SU-DHL-6 (cell line): ENCODE measurements around the gene CISTR.

Experiments used
- H2AFZ ChIP-seq: fragments of 200-600 bp; sonication (generic); 2 replicates; pipeline ENCODE4 v1.6.1; 2014; ENCODE audit warnings: low read depth, mild to moderate bottlenecking, moderate library complexity, mixed read lengths, antibody characterized with exemption, low read length; ENCODE audit not compliant: severe bottlenecking
- H3F3A ChIP-seq: fragments of 200-600 bp; shearing (Covaris generic); 2 replicates; pipeline ENCODE4 v1.6.0; 2016; ENCODE audit warnings: antibody characterized with exemption, mild to moderate bottlenecking; ENCODE audit not compliant: insufficient read depth
- H3K27ac ChIP-seq: fragments of 200-600 bp; sonication (generic); 2 replicates; pipeline ENCODE4 v1.5.1; 2016; ENCODE audit warnings: low read depth, mild to moderate bottlenecking, low read length, moderate library complexity, mixed read lengths
- H3K27me3 ChIP-seq: fragments of 200-600 bp; sonication (generic), shearing (Covaris generic); 2 replicates; pipeline ENCODE4 v1.6.0; 2014; ENCODE audit warnings: mild to moderate bottlenecking, low read length
- H3K36me3 ChIP-seq: fragments of 200-600 bp; sonication (generic); 2 replicates; pipeline ENCODE4 v1.6.1; 2014; ENCODE audit warnings: mild to moderate bottlenecking, low read length, mixed read lengths
- H3K4me2 ChIP-seq: fragments of 300-600, 200-600 bp; shearing (Covaris generic), sonication (generic); 2 replicates; pipeline ENCODE4 v1.6.0; 2014; ENCODE audit warnings: low read length, low read depth, mild to moderate bottlenecking; ENCODE audit not compliant: poor library complexity, severe bottlenecking
- H3K4me3 ChIP-seq: fragments of 200-600 bp; sonication (generic); 2 replicates; pipeline ENCODE4 v1.5.1; 2014; ENCODE audit warnings: antibody characterized with exemption, low read length, mild to moderate bottlenecking, mixed read lengths; ENCODE audit not compliant: insufficient read depth, poor library complexity, severe bottlenecking
- H3K79me2 ChIP-seq: fragments of 200-600 bp; sonication (generic); 2 replicates; pipeline ENCODE4 v1.6.1; 2014; ENCODE audit warnings: mild to moderate bottlenecking, low read length, moderate library complexity; ENCODE audit not compliant: insufficient read depth
- H3K9ac ChIP-seq: fragments of 200-600 bp; sonication (generic); 2 replicates; pipeline ENCODE4 v1.7.0; 2014; ENCODE audit warnings: mild to moderate bottlenecking, low read length
- H3K9me2 ChIP-seq: fragments of 200-600 bp; sonication (generic); replicated peaks from 2 replicates; pipeline ENCODE4 v1.6.1; 2014; ENCODE audit warnings: low read length; ENCODE audit not compliant: insufficient read depth
- H3K9me3 ChIP-seq: fragments of 200-600 bp; sonication (generic); 2 replicates; pipeline ENCODE4 v1.6.1; 2014; ENCODE audit warnings: low read length, mixed read lengths; ENCODE audit not compliant: insufficient read depth
- H4K20me1 ChIP-seq: fragments of 200-600 bp; sonication (generic); 2 replicates; pipeline ENCODE4 v1.6.1; 2014; ENCODE audit warnings: low read depth, mild to moderate bottlenecking, antibody characterized with exemption, low read length, moderate library complexity, mixed read lengths
- CTCF ChIP-seq: fragments of 200-600 bp; sonication (generic); IDR thresholded peaks from one replicate; pipeline ENCODE4 v1.5.1; 2017; ENCODE audit warnings: antibody characterized with exemption, mild to moderate bottlenecking, low read length, moderate library complexity; ENCODE audit not compliant: insufficient read depth, poor library complexity, severe bottlenecking
- EZH2phosphoT487 ChIP-seq: fragments of 200-600 bp; sonication (generic), shearing (Covaris generic); conservative IDR thresholded peaks from 2 replicates; pipeline ENCODE4 v1.6.1; 2018; ENCODE audit warnings: mild to moderate bottlenecking, antibody characterized with exemption, low read length, moderate library complexity, mixed read lengths

Gene CISTR

GRCh38 chr12:53775478-53776145 is 23.8 kb upstream of the CISTR start:
- Histone ChIP-seq H3K27ac (no peak overlapping the region), H4K20me1 (no peaks in the 10 kb centered on the region), H3K4me3 (no peak overlapping the region), H3K9ac (no peak overlapping the region), H3K9me3 (no peaks in the 10 kb centered on the region), H3K79me2 (no peaks in the 10 kb centered on the region), H2AFZ (no peak overlapping the region), H3K9me2 (no peaks in the 10 kb centered on the region), H3K36me3 (no peaks in the 10 kb centered on the region), H3K4me2 (no peak overlapping the region), H3K27me3 (no peaks in the 10 kb centered on the region), H3F3A (no peaks in the 10 kb centered on the region)
- no peak for TF ChIP-seq CTCF

GRCh38 chr12:53770281-53770680 is 18.5 kb upstream of the CISTR start:
- H3K9ac ChIP-seq: no peak overlapping the region
- no peaks in the 10 kb centered on the region for H3K9me2 ChIP-seq
- H2AFZ ChIP-seq: no peak overlapping the region
- no peaks in the 10 kb centered on the region for H3K27me3 ChIP-seq
- H3K79me2 ChIP-seq: no peaks in the 10 kb centered on the region
- no peaks in the 10 kb centered on the region for H3K36me3 ChIP-seq
- H3K4me3 ChIP-seq: no peak overlapping the region
- no peaks in the 10 kb centered on the region for H3K9me3 ChIP-seq
- H4K20me1 ChIP-seq: no peaks in the 10 kb centered on the region
- H3K27ac ChIP-seq: no peak overlapping the region
- no peaks in the 10 kb centered on the region for H3F3A ChIP-seq
- TF ChIP-seq CTCF: no peak
- no peak for TF ChIP-seq EZH2phosphoT487
- H3K4me2 ChIP-seq: no peak overlapping the region

- Histone ChIP-seq H3F3A (no peaks in the 10 kb centered on the region), H3K4me3 (no peak overlapping the region), H3K36me3 (no peaks in the 10 kb centered on the region), H3K4me2 (no peak overlapping the region), H3K27me3 (no peaks in the 10 kb centered on the region), H3K79me2 (no peaks in the 10 kb centered on the region), H4K20me1 (no peaks in the 10 kb centered on the region), H2AFZ (no peak overlapping the region), H3K9ac (no peak overlapping the region), H3K27ac (no peak overlapping the region), H3K9me3 (no peaks in the 10 kb centered on the region), H3K9me2 (no peaks in the 10 kb centered on the region)
- no peak for TF ChIP-seq EZH2phosphoT487
- no peak for TF ChIP-seq CTCF
These were observed 17.2 kb upstream of the CISTR start for GRCh38 chr12:53768976-53769375.

GRCh38 chr12:53766881-53767280 is 15.1 kb upstream of the CISTR start:
- no peak overlapping the region for H3K9ac ChIP-seq
- no peaks in the 10 kb centered on the region for H3K79me2 ChIP-seq
- no peaks in the 10 kb centered on the region for H3K36me3 ChIP-seq
- H2AFZ ChIP-seq: no peak overlapping the region
- H3K27ac ChIP-seq: no peak overlapping the region
- no peaks in the 10 kb centered on the region for H3K27me3 ChIP-seq
- H3K4me2 ChIP-seq: no peak overlapping the region
- no peaks in the 10 kb centered on the region for H3F3A ChIP-seq
- H4K20me1 ChIP-seq: no peaks in the 10 kb centered on the region
- H3K9me3 ChIP-seq: no peaks in the 10 kb centered on the region
- no peaks in the 10 kb centered on the region for H3K9me2 ChIP-seq
- no peak overlapping the region for H3K4me3 ChIP-seq
- no peak for TF ChIP-seq EZH2phosphoT487
